SIG-M5 (cell line): ENCODE results near the gene TP53I11.

Experiments
- DNase-seq: peaks from one replicate; lab custom pipeline; 2025; lab: John Stamatoyannopoulos, UW

Gene TP53I11

GRCh38 chr11:44955015-44955738 lies 4.5 kb upstream of the TP53I11 start:
- no peak for DNase-seq

- no peak for DNase-seq
Measured at GRCh38 chr11:44954051-44954906, 3.6 kb upstream of the TP53I11 start.

- no peak for DNase-seq
Measured at GRCh38 chr11:44952500-44953260, 2.0 kb upstream of the TP53I11 start.

- no peak for DNase-seq
Measured at GRCh38 chr11:44952082-44952481, 1.4 kb upstream of the TP53I11 start.

GRCh38 chr11:44950031-44950624 lies 555 bp downstream of the TP53I11 start:
- DNase-seq = no peak

- no peak for DNase-seq
Measured at GRCh38 chr11:44949160-44950030, 1.3 kb downstream of the TP53I11 start.

- no peak for DNase-seq
Measured at GRCh38 chr11:44948155-44948554, 2.5 kb downstream of the TP53I11 start.

- DNase-seq = no peak
Measured at GRCh38 chr11:44947114-44947513, 3.6 kb downstream of the TP53I11 start.

GRCh38 chr11:44946263-44946662 lies 4.4 kb downstream of the TP53I11 start:
- DNase-seq = no peak

- DNase-seq = no peak
Measured at GRCh38 chr11:44945666-44946065, 5.0 kb downstream of the TP53I11 start.

GRCh38 chr11:44944853-44945235 lies 5.8 kb downstream of the TP53I11 start:
- no peak for DNase-seq

- DNase-seq = no peak
Measured at GRCh38 chr11:44944181-44944852, 6.4 kb downstream of the TP53I11 start.

- no peak for DNase-seq
Measured at GRCh38 chr11:44943696-44944095, 7.0 kb downstream of the TP53I11 start.

GRCh38 chr11:44943118-44943517 lies 7.6 kb downstream of the TP53I11 start:
- no peak for DNase-seq

GRCh38 chr11:44942029-44942955 lies 8.4 kb downstream of the TP53I11 start:
- no peak for DNase-seq

GRCh38 chr11:44941259-44942021 lies 9.2 kb downstream of the TP53I11 start:
- DNase-seq = no peak

- DNase-seq = no peak
Measured at GRCh38 chr11:44940835-44941234, 9.8 kb downstream of the TP53I11 start.

- no peak for DNase-seq
Measured at GRCh38 chr11:44940404-44940803, 10.3 kb downstream of the TP53I11 start.
